Neural crest cell (in vitro differentiated cells): Measurements from ENCODE around the gene LIMCH1. TPM values are rescaled to one million over a fixed set of nuclear protein-coding genes. Genes with fewer than 3 reads are reported as not detected.

Experiments used
- DNase-seq: peaks from one replicate; pipeline ENCODE4 v3.0.0; 2021; ENCODE audit warnings: low read depth, mixed read lengths, low spot score
- H3K27ac Mint-ChIP-seq: one replicate; pipeline ENCODE4 v1.8.0; 2021; ENCODE audit warnings: mild to moderate bottlenecking, mixed read lengths; ENCODE audit not compliant: unreplicated experiment
- H3K27me3 Mint-ChIP-seq: 2 replicates; pipeline ENCODE4 v1.8.0; 2021; ENCODE audit warnings: low read depth, mild to moderate bottlenecking, mixed read lengths
- H3K36me3 Mint-ChIP-seq: 2 replicates; pipeline ENCODE4 v1.8.0; 2021; ENCODE audit warnings: low read depth, mild to moderate bottlenecking, mixed read lengths
- H3K4me1 Mint-ChIP-seq: 2 replicates; pipeline ENCODE4 v1.8.0; 2021; ENCODE audit warnings: mixed read lengths
- H3K4me3 Mint-ChIP-seq: one replicate; pipeline ENCODE4 v1.8.0; 2021; ENCODE audit warnings: mild to moderate bottlenecking, mixed read lengths
- H3K9me3 Mint-ChIP-seq: 2 replicates; pipeline ENCODE4 v1.8.0; 2021; ENCODE audit warnings: mixed read lengths
- total RNA-seq: library from RNA; stranded (reverse); gene quantifications from 2 replicates; pipeline ENCODE4 v1.2.1, GENCODE V29; 2021
- TF ChIP-seq, protein P1 (sequence below): fragments of 200-600 bp; sonication (generic); conservative IDR thresholded peaks from 2 replicates; pipeline ENCODE4 v1.5.0; 2021; ENCODE audit warnings: antibody characterized with exemption, mild to moderate bottlenecking

LIMCH1 gene
- total RNA-seq, 1 donor from 2014 or later, result 17.3 TPM

DNA sequence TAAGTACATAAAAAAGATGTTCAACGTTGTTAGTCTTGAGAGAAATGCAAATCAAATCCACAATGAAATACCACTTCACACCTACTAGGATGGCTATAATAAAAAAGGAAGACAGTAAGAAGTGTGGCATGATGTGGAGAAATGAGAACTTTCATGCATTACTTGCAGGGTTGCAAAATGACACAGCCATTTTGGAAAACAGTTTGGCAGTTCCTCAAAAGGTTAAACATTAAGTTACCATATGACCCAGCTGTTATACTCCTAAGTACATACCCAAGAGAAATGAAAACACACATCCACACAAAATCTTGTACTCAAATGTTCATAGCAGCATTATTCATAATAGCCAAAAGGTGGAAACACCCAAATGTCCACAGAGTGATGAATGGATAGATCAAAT is 25.8 kb upstream of the LIMCH1 start:
- H3K36me3 Mint-ChIP-seq, result peaks cover 8% of the 10 kb centered on the region
- TF ChIP-seq, protein P1, sequence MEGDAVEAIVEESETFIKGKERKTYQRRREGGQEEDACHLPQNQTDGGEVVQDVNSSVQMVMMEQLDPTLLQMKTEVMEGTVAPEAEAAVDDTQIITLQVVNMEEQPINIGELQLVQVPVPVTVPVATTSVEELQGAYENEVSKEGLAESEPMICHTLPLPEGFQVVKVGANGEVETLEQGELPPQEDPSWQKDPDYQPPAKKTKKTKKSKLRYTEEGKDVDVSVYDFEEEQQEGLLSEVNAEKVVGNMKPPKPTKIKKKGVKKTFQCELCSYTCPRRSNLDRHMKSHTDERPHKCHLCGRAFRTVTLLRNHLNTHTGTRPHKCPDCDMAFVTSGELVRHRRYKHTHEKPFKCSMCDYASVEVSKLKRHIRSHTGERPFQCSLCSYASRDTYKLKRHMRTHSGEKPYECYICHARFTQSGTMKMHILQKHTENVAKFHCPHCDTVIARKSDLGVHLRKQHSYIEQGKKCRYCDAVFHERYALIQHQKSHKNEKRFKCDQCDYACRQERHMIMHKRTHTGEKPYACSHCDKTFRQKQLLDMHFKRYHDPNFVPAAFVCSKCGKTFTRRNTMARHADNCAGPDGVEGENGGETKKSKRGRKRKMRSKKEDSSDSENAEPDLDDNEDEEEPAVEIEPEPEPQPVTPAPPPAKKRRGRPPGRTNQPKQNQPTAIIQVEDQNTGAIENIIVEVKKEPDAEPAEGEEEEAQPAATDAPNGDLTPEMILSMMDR, result no peak
- no peak overlapping the region for H3K27ac Mint-ChIP-seq
- H3K4me3 Mint-ChIP-seq, result no peak overlapping the region
- peaks cover 6% of the 10 kb centered on the region for H3K4me1 Mint-ChIP-seq
- H3K9me3 Mint-ChIP-seq, result peaks cover 4% of the 10 kb centered on the region
- no peaks in the 10 kb centered on the region for H3K27me3 Mint-ChIP-seq
- DNase-seq, result no peak

DNA sequence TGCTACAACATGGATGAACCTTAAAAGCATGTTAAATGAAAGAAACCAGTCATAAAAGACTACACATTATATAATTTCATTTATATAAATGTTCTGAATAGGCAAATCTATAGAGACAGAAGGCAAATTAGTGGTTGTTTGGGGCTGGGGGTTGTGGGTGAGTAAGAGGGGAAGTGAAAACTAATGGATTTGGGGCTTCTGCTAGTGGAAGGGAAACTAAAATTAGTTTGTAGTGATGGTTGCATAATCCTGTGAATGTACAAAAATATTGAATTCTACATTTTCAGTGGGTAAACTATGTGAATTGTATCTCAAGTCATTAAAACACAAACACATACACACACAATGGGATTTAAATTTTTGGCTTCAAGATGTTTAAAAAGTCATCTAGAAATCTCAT is 25.4 kb upstream of the LIMCH1 start:
- TF ChIP-seq, protein P1, result no peak
- H3K4me3 Mint-ChIP-seq, result no peak overlapping the region
- no peak for DNase-seq
- H3K27ac Mint-ChIP-seq, result no peak overlapping the region
- H3K36me3 Mint-ChIP-seq, result peaks cover 8% of the 10 kb centered on the region
- peaks cover 6% of the 10 kb centered on the region for H3K4me1 Mint-ChIP-seq
- H3K27me3 Mint-ChIP-seq, result no peaks in the 10 kb centered on the region
- H3K9me3 Mint-ChIP-seq, result peaks cover 4% of the 10 kb centered on the region

DNA sequence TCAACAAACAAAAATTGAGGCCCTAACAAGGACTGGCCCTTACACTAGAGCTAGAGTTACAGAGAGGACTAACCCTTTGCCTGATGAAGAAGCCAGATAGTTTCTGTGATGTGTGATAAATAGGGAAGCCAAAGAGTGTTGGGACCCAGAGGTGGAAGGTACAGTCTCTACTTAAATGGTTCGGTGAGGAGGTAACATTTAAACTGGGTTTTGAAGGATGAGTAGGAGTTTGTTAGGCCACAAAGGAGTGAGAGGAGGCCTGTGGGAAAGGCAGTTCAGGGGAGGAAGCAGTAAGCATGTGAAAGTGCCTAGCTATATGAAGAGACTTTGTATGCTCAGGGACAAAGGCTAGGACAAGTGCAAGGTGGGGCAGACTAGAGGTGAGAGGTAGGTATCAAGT is 23.8 kb upstream of the LIMCH1 start:
- TF ChIP-seq, protein P1, result no peak
- DNase-seq, result no peak
- Mint-ChIP-seq H3K4me1 (peaks cover 6% of the 10 kb centered on the region), H3K4me3 (no peak overlapping the region), H3K36me3 (peaks cover 5% of the 10 kb centered on the region), H3K27ac (no peak overlapping the region), H3K9me3 (no peaks in the 10 kb centered on the region), H3K27me3 (no peaks in the 10 kb centered on the region)

DNA sequence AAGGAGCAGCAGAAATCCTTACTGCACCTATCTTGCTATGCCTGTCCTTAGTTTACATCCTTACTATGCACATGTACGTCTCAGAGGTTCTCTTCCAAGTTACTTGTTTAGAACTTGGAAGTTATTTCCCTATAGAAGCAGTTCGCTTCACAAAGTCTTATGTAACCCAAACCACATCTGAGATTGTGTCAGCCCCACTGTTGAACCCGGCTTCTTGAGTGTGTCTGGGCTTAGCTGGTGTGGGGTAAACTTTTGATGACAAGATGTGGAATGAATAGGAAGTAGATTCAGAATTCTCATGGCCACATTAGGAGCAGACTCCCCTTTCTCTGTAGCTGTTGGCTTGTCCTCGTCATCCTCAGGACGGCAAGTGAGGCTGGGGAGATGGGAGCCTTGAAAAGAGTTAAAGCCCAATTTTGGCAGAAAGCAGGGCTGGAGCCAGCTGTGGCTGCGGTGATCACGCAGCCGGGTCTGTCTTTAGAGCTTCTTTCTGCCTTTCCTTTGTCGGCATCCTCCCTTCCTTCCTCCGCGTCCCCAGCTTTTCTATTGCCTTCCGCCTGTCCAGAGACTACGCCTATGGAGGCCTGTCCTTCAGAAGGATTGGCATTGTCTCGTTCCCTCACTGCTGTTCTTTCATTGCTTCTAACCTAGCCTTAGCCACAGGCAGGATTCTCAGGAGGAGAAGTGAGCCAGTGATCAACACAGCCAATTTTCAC is 23.0 kb upstream of the LIMCH1 start:
- no peak overlapping the region for H3K4me3 Mint-ChIP-seq

DNA sequence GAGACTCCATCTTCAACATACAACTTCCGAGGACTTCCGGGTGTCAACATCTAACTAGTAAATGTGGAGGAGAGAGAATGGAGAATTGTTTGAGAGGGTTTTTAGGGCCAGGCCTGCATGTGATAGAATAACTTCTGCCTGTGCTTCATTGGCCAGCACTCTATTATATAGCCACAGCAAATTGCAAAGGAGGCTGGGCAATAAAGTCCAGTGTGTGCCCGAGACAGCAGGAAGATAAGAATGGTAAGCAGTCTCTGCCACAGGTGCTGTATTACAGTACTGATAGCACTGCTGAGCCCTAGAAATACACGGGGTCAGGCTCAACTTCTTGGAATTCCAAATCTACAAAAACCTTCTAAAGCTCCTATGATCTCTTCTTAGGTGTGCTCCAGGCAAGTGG is 20.8 kb upstream of the LIMCH1 start:
- Mint-ChIP-seq H3K4me3 (no peak overlapping the region), H3K27ac (no peak overlapping the region), H3K27me3 (no peaks in the 10 kb centered on the region), H3K36me3 (no peaks in the 10 kb centered on the region), H3K4me1 (peaks cover 6% of the 10 kb centered on the region), H3K9me3 (no peaks in the 10 kb centered on the region)
- DNase-seq, result no peak
- TF ChIP-seq, protein P1, result no peak

More for the DNA sequence above, 23.0 kb upstream of the LIMCH1 start:
- Mint-ChIP-seq H3K36me3 (peaks cover 5% of the 10 kb centered on the region), H3K4me1 (peaks cover 6% of the 10 kb centered on the region), H3K27me3 (no peaks in the 10 kb centered on the region), H3K27ac (no peak overlapping the region), H3K9me3 (no peaks in the 10 kb centered on the region)
- no peak for DNase-seq
- TF ChIP-seq, protein P1, result no peak
